Keratinocyte (primary cell): ENCODE data around the gene AFF4.

Experiments used
- EZH2 ChIP-seq: IDR thresholded peaks from one replicate; pipeline ENCODE4 v1.6.1; 2012; ENCODE audit warnings: inconsistent platforms, mild to moderate bottlenecking, low read length, moderate library complexity
- TF ChIP-seq, protein P1 (sequence below), 3 experiments: IDR thresholded peaks in 1 of 3; conservative IDR thresholded peaks in 1 of 3; optimal IDR thresholded peaks in 1 of 3; 2 replicates in 2 of 3; 3 replicates in 1 of 3; pipeline versions ENCODE3 to v1.5.1; 2011; ENCODE audit warnings: low read length in 3 of 3, mild to moderate bottlenecking in 3 of 3, moderate library complexity in 2 of 3, control low read depth in 1 of 3, inconsistent platforms in 1 of 3; ENCODE audit not compliant: insufficient read depth in 2 of 3; ENCODE audit errors: extremely low read depth in 1 of 3

DNA sequence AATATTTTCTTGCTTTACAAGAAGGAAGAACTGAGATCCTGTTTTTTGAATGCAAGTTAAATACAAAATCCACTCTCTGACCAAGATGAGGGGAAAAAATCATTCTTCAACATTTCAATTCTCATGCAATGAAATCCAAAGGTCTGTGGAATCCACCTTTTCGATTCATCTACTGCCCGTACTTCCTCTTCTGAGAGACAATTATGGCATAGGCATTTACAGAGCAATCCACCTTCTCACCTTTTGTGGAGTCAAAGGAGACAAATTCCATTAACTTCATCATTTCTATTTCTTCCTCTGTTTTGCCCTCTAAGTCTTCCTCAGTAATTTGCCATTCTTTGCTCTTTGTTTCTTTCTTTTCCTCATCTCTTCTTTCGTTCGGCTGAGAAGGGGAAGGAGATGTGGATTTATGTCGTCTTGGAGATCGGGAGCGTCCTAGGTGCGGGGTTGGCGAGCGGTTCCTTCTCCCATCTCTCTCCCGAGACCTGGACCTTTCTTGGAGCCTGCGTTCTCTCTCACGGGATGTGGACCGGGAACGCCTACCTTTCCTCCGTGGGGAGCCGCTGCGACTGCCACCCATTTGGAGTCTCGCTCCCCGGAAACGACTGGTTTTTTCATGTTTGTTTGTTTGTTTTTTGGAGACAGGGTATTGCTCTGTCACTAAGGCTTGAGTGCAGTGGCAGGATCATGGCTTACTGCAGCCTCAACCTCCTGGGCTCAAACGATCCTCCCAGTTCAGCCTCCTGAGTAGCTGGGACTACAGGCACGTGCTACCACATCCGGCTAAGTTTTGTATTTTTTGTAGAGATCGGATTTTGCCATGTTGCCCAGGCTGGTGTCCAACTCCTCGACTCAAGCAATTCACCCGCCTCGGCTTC, 24.3 kb upstream of the AFF4 start:
- TF ChIP-seq, protein P1, sequence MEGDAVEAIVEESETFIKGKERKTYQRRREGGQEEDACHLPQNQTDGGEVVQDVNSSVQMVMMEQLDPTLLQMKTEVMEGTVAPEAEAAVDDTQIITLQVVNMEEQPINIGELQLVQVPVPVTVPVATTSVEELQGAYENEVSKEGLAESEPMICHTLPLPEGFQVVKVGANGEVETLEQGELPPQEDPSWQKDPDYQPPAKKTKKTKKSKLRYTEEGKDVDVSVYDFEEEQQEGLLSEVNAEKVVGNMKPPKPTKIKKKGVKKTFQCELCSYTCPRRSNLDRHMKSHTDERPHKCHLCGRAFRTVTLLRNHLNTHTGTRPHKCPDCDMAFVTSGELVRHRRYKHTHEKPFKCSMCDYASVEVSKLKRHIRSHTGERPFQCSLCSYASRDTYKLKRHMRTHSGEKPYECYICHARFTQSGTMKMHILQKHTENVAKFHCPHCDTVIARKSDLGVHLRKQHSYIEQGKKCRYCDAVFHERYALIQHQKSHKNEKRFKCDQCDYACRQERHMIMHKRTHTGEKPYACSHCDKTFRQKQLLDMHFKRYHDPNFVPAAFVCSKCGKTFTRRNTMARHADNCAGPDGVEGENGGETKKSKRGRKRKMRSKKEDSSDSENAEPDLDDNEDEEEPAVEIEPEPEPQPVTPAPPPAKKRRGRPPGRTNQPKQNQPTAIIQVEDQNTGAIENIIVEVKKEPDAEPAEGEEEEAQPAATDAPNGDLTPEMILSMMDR (optimal IDR thresholded peaks at IDR 0.05 in 1 of 3, IDR thresholded peaks at IDR 0.05 in 1 of 3, conservative IDR thresholded peaks at IDR 0.05 in 1 of 3; ENCODE audit: extremely low read depth in 1 of 3, insufficient read depth in 2 of 3, low read length in 3 of 3) = no peak
- no peak for TF ChIP-seq EZH2
